Stimulated activated CD4-positive, alpha-beta T cell treated with anti-CD3 and anti-CD28 coated beads, Interleukin-4, amount 100 ng/mL, for 1 hour (primary cell): Measurements from ENCODE around the gene PLEKHM1.
A peak's percentile ranks its signal among the peaks of the same experiment; 100 is the strongest.

ENCODE experiments used
- DNase-seq: peaks from one replicate; pipeline ENCODE4 v3.0.0-alpha.2; 2020

PLEKHM1 gene

DNA sequence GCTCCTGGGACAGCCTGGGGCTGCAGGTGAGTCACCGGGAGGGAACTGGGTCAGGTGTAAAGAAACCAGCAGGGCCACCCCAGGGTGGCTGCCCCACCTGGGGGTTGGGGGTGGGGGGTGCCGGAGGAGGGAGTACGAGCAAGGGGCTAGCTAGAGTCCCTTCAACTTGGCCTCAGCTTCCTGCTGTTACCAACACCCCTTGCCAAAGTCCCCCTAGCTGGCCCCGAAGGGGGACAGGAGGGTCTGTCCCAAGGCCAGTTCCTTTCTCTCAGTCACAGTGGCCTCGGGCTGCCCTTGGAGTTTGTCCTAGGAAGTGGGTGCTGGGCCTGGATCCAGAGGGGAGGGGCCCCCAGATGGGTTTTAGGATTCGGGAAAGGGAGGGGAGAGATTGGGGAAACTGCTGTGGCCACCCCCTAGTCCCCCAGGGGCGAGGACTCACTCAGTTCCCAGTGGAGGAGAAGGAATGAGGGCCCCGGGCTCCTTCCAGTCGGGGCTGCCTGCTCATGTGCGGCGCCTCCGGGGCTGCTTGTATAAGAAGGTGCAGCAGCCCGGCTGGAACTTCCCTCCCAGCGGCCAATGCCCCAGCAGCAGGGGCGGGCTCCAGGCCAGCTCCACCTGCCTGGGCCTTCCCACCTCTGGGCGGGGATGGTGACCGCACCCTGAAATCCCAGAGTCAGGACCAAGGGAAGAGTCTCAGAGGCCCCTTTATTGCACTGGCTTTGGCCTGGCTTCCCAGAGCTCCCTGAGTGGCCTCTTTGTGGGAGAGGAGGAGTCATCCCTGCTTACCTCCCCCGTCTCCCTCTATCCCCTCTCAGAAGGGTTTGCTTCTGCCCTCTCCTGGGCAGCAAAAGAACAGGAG, 65.2 kb downstream of the PLEKHM1 start:
- DNase-seq = no peak

DNA sequence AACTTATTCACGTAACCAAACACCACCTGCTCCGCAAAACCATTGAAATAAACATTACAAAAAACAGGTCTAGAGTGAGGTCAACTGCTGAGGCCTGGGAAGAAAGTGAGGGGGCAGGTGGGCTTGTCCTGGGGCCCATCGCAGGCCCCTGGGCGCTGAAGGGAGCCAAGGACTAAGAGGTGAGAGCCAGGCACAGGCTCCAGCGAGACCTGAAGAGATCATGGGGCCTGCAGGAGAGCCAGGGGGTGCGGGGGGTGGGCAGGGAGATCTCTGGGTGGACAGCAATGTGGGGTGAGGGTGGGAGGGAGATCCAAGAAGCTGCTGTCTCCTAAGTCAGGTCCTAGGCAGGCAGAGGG, 65.8 kb downstream of the PLEKHM1 start:
- DNase-seq = no peak

DNA sequence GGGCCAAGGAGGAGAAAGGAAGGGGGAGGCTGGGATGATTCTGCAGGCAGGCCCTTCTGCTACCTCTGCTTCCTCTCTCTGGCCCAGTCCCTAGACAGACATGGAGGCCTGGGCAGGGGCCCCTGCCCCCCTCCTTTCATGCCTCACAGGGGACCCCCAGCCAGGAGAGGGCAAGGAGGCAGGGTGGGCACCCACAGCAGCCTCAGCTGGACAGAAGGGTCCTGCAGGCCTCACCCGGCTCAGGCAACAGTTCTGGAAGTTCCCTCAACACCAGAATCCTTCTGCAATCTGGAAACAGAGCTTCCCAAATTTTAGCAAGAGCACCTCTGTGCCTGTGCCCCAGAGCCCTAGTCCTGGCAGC, 66.6 kb downstream of the PLEKHM1 start:
- DNase-seq = no peak

DNA sequence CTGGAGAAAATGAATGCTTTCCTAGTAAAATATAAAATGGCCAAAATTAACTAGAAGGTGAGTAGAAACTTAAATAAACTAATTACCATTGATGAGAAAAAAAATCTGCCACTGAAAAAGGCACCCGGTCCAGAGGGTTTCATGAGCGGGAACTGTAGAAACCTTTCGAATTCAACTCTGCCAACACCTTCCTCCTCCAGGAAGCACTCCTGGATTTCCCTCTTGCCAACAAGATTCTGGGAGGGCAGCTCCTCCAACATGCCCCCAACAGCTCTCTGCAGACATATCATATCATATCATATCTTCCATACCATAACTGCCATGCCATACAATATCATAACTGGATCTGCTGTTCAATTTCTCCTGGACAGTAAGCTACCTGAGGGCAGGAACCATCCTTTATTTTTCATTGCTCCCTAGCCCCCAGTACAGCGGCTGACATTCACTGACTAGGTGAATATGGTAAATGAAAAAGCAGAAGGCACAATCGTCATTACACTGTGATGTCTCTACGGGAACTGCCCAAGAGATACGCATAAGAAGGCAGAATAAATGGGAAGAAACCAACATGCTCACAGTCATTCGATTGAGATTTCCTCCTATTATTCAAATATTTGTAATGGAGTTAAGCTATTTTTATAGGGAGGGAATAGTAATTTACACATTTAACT, 67.1 kb downstream of the PLEKHM1 start:
- no peak for DNase-seq

DNA sequence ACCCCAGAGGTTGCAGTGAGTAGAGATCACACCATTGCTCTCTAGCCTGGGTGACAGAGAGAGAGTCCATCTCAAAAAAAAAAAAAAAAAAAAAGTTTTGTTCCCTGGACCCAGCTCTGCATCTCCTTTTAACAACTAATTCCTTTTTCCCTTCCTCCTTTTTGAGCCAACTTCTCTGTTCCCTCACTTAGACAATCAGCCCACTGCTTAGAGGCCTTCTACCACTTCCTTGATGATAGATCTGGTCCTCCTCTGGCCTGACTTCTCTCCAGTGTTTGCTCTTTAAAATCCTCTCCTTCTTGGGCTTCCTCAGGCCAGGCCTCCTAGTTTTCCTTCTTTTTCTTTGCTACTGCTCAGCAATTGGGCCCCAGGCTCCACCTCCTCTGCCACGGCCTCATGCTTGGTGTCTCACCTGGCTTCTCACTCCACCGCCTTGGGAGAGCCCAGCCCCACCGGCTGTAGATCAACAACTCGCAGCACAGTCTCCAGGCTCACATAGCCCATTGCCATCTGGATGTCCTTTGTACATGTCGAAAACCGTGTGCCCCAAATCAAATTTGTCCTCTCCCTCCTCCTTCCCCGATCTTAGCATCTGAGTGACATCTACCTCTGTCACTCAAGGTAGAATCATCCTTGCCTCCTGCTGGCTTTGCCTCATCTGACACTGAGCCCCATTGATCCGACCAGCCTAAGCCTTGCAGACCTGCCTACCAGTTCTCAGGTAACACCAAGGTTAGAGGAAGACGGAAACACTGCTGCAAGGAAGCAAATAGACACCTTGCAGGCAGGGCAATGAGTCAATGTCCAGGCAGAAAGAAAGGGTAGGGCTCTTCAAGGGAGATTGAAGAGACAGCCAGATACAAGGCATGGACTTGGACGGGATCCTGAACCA, 75.3 kb downstream of the PLEKHM1 start:
- DNase-seq = no peak

DNA sequence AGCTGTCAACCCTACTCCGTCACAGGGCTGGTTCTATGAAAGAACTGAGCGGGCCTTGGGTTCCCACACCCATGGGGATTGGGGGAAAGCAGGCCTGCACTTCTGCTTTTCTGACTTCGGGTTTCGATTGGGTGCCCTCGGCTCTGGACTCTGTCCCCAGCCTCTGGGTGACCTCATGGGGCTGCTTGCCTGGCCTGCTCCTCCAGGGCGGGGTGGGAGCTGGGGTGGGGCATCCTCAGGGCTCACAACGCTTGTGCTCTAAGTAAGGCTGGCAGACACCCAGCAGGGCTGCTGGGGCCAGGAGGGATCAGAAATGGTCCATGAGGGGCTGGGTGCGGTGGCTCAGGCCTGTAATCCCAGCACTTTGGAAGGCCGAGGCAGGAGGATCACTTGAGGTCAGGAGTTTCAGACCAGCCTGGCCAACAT, 77.0 kb downstream of the PLEKHM1 start:
- DNase-seq = no peak

DNA sequence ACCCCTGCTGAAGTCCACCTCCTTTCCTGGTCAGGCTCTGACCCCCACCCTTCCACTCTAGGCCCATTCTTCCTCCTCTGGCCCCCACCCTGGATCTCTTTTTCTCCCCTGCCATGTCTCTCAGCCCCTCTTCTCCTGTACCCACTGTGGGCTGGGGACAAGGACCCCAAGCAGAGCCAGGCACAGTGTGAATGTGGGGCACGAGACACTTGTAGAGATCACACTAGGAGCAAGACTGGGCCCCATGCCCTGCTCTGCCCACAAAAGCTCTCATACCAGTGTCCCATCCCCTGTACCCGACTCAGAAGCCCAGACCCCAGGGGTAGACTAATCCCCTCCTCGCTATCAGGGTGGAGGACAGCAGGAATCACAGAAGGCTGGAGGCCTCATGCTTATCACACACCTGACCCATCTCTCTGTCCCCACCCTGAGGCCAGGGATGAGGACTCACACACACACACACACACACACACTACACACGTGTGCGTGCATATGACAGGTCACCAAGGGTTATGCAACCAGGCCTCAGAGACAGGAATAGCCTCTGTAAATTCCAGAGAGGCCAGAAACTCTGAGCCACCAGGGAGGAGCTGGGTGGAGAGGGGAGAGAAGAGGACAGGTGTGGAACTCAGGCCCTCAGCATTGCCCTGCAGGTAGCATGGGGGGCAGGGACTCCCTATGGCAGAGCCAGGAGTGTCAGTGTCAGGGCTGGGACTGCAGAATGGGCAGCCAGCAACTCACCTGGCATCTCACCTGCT, 79.0 kb downstream of the PLEKHM1 start:
- DNase-seq = no peak

DNA sequence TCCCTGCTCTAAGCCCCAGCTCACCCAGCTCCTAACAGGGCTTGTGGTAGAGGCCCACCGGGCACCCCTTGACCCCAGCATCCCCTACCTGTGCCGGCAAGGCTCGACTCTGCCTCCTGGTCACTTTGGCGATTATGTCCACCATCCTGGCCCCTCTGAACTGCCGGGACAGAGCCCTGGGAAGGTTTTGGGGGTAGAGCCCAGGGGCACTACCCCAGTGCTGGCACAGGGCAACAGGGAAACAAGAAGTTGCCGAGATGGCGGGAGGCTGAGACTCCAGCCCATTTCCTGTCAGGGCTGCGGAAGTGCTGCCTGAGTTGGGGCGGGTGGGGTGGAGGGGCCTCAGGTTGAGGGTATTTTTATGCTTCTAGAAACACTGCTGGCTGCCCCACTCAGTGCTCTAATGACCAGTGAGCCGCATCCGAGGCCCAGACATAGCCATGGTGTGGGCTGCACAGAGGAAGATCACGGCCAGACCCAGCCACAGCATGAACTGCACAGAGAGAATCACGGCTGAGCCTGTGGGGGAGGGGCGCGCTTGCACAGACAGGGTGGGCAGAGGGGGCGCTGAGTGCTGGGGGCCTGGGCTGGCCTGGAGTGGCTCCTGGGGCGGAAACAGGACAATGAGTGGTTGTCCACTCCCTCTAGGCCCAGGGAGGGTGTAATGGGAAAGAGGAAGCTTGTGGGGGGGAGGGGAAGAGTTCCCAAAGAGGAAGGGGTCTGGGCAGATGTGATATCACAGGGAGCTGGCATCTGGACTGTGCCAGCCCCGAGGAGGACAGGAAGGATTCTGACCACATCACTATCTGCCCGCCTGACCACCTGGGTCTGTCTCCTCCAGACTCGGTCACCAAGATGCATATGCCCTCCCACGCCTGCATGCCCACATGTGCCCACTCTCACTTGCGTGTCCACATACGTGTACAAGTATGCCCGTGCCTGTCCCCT, 80.1 kb downstream of the PLEKHM1 start:
- DNase-seq = peak; percentile 65

DNA sequence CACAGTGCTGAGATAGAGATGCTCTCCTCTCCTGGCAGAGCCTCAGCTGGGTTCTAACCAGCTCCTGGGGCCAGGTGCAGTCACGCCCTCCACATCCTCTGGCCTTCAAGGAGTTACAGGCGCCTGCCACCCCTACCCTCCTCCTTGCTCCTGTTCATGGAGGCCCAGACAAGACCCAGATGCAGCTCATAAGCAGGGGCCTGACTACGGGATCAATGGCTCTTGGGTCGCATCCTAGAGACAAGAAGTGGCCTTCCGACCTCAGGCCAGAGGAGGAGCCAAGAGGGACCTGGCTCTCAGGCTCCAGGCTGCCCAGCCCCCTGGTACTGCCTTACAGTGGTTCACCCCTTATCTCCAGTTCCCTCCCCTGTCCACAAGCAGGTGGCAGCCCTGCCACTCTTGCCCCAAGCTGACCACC, 80.9 kb downstream of the PLEKHM1 start:
- DNase-seq = no peak

DNA sequence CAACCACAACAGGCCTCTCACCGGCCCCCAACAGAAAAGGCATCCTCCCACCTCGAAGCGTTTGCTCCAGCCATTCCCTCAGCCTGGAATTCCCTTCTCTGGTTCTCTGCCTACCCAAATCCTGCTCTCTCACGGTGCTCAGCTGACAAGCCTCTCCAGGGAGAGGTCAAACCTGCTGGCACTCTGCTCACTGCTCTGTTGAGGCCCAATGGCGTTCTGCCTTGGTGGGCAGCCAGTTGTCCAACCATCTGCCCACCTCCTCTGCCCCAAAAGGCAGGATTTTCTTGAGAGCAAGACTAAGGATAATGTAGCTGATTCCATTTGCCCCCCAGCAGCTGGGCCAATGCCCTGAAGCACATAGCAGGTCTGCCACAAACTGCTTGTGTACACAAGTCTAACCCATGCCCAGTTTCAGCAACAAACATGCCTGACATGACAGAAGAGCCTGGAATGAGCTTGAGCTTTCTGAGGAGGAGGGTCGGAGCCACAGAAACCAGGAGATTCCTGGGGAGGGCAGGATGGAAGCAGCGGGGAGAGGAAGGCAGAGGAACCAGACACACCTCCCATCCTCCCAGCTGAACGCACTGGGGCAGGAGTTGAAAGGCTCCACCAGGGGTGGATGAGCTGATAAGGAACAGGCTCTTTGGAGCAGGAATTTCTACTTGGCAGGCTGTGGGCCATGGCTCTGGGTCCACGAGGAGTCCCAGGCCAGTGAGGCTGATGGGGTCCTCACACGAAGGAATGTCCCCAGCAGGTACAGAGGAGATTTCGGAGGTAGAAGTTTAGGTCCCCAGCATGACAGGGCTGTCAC, 81.7 kb downstream of the PLEKHM1 start:
- DNase-seq = no peak

DNA sequence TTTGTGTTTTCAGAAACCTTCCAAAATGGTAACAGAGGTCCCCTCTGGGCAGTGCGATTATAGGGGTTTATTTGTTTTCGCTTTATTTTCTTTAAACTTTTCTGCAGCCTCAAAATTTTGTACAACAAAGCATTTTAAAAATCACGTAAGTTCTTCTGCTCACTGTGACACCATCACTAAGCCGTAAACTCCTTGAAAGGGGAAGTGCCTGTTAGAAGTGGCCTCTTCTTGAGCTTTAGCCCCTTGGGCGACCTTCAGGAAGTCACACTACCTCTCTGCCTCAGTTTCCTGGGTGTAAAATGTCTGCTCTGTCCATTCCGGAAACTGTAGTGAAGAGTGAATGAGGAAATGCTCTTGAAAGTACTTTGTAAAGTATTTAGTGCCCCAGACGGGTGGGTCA, 84.4 kb downstream of the PLEKHM1 start:
- no peak for DNase-seq

DNA sequence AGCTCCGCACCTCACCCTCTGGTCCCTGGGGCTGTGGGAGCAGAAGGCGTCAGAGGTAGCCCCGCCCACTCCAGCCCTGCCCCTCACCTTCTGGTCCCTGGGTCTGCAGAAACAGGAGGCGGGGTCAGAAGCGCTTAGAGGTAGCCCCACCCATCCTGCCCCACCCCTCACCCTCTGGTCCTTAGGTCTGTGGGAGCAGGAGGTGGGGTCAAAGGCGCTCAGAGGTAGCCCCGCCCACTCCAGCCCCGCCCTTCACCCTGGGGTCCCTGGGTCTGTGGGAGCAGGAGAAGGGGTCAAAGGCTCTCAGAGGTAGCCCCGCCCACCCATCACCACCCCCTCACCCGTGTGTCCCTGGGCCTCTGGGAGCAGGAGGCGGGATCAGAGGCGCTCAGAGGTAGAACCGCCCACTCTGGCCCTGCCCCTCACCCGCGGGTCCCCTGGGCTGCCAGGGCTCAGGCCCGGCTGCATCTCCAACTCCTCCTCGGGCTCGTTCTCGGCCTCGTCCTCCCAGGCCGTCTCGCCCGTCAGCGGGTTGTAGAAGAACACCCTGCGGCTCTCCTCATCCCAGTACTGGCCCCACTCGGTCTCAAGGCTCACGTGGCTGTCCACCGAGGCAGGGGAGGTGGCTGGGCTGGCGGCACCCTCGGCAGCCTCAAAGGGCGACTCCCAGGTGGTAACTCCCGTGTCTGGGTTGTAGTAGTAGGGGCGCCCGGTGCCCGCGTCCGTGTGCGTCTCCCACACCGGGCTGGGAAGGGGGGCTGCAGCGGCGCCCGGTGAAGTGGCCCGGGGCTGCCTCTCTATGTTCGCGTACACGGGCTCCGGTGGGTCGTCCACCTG, 85.1 kb downstream of the PLEKHM1 start:
- DNase-seq = no peak

DNA sequence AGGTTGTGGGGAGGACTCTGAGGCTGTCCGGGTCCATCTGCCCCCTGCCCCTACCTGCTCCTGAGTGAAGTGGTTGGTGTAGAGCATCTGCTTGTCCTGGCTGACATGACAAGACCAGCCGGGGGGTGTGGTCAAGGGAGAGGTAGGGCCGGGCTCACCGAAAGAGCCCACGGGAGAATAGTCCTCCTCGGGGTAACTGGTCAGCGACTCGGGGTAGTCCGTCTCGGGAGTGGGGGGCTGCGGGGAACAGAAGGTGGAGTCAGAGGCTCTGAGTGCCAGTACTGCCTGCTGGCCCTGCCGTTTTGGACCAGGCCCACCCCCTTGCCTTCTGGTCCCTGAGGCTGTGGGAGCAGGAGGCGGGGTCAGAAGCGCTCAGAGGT, 85.7 kb downstream of the PLEKHM1 start:
- no peak for DNase-seq

DNA sequence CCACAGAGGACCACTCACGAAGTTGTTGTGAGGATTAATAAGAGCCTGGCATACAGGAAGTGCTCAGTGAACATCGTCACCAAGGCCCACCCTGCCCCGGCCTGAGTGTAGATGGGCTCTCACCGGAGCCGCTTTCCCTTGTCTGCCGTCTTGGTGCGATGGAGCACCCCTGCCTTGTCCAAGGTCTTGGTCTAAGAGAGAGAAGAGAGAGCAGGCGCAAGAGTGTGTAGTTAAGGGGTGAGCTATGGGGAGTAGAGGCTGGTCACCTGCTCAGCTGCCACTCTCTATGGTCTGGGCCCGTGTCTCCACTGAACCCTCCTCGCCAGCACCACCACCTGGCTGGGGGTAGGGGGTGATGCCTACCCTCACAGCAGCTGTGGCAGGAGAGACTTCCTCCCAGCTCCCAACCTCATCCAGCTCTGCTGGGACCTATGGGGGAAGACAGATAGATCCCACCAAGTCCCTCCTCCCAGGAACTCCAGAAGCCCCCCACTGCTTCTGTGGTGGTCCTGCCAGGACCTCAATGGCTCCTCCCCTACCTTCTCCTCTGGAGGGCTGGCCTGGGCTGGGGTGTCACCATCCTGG, 86.5 kb downstream of the PLEKHM1 start:
- no peak for DNase-seq

DNA sequence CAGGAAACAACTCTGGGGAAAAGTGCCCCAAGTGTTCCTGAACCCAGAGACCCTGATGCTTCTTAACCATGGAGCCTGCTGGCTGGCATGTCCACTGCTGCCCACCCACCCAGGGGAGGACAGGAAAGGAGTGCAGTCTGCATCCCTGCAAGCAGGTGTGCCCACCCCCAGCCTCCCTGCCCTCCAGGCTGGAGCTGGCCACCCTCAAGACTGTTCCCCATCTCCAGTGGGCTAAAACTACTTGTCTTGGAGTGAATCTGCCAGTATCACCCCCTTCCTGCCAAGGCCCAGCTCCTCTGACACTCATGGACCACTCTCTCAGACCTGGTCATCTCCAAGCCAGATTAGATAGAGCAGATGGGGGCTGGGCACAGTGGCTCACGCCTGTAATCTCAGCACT, 87.6 kb downstream of the PLEKHM1 start:
- DNase-seq = no peak

DNA sequence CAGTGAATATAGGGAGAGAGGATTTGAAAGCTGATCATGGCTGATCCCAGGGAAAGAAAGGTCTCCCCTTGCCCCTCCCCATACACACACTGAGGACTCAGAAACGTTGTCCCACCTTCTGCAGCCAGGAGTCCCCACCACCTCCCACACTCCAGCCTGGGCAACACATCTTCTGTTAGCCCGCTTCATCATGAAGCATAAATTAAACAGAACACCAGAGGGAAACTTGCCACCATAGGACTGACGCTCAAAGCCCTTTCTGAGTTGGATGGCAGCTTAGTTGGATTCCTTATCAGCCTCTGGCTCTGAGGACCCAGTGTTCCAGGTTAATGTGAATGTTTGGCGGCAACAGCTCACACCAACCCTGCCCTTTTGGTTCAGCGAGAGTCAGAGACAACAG, 91.7 kb downstream of the PLEKHM1 start:
- no peak for DNase-seq

DNA sequence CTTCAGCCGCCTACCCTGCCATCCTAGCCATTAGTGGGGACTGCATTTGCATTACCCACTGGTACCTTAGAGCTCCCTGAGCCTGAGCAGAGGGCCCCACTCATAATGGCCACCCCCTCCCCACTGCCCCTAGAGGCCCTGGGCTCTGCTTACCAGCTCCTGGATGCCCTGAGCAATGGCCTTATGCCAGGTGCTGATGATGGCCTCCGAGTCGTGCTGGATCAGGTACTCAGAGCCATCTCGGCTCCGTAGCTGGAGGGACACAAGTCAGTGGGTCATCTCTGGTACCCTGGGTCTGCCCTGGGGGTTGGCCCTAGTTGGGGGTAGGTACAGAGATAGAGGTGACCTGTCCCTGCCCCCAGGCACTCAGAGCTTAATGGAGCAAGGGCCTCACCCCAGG, 92.7 kb downstream of the PLEKHM1 start:
- no peak for DNase-seq

DNA sequence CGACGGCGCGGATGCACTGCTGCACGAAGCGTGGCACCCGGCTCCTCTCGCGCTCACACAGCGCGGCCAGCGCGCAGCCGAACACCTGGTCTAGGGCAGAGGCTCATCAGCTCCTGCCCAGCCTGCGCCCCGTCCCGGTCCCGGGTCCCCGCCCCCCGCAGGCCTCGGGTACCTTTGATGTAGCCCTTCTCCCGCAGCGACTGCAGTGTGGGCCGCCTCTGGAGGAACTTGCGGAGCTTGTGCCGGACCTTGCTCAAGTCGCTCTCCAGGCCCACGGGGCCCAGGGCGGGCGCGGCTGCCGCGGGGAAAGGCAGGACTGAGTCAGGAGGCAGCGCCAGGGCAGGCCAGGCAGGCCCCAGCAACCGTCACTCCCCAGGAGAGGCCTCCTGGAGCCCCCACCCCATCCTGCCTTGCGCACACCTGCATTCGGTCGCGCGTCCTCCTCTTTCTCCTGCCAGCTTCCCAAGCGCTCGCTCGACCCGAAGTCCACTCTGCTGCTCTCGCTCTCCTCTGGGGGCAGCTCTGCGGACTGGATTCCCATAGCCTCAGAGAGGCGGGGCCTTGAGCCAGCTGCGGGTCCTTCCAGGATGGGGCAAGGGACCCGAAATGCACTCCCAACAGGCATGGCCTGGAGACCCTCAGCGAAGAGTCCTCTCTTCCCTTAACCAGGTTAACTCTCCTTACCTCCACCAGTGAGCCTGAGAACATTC, 93.9 kb downstream of the PLEKHM1 start:
- no peak for DNase-seq
